Body of pancreas (tissue), 4 donors: ENCODE results near the gene PSMD1. TPM values are rescaled to one million over a fixed set of nuclear protein-coding genes. Genes with fewer than 3 reads are reported as not detected.
A peak's percentile ranks its signal among the peaks of the same experiment; 100 is the strongest.

Source experiments
- ATAC-seq: fragments of 150-250 bp; one replicate; pipeline ENCODE4 v1.9.1; 2016
- DNase-seq, 4 donors: peaks; one replicate each; pipeline ENCODE4 v3.0.0-alpha.2; 2019
- H3K27ac ChIP-seq, 4 donors: fragments of 200-600 bp; sonication (generic); 1 replicate in 3 of 4; 2 replicates in 1 of 4; pipeline versions ENCODE4 v1.5.1 to v1.6.1; 2016 to 2019; ENCODE audit warnings: mild to moderate bottlenecking in 1 of 4, mixed read lengths in 1 of 4, moderate library complexity in 1 of 4
- H3K27me3 ChIP-seq, 2 donors: fragments of 200-600 bp; sonication (generic); one replicate each; pipeline ENCODE4 v1.6.0; 2016; ENCODE audit warnings: mild to moderate bottlenecking in 1 of 2
- H3K36me3 ChIP-seq, 2 donors: fragments of 200-600 bp; sonication (generic); replicated peaks in 1 of 2; 2 replicates each; pipeline ENCODE4 v1.5.1; 2016; ENCODE audit warnings: low read depth in 2 of 2; ENCODE audit not compliant: insufficient read depth in 1 of 2
- H3K4me1 ChIP-seq: fragments of 200-600 bp; sonication (generic); one replicate; pipeline ENCODE4 v1.6.0; 2016
- H3K4me3 ChIP-seq, 2 donors: fragments of 200-600 bp; sonication (generic); 1 replicate in 1 of 2; 2 replicates in 1 of 2; pipeline ENCODE4 v1.5.1; 2016 to 2019
- H3K9me3 ChIP-seq, 3 donors: fragments of 200-600 bp; sonication (generic); 1 replicate in 2 of 3; 2 replicates in 1 of 3; pipeline ENCODE4 v1.5.1; 2016
- CTCF ChIP-seq, 7 experiments: fragments of 450-650 bp in 4 of 7; fragments of 200-600 bp in 3 of 7; sonication (generic) in 3 of 7; IDR thresholded peaks; one replicate each; pipeline ENCODE4 v1.5.1; 2016 to 2019; ENCODE audit warnings: antibody characterized with exemption in 7 of 7
- POLR2A ChIP-seq, 3 donors: fragments of 450-650 bp; IDR thresholded peaks; one replicate each; pipeline ENCODE4 v1.6.1; 2016; ENCODE audit warnings: antibody characterized with exemption in 3 of 3, mild to moderate bottlenecking in 2 of 3
- WGBS, 2 donors: methylation state at CpG; one replicate each; pipeline ENCODE4 v1.1.5; 2017; 5-methylcytosine and 5-hydroxymethylcytosine counted together
- intact Hi-C: fragments of 100-400 bp; cut with DNase I; formaldehyde crosslinking; loops from one replicate; pipeline ENCODE4 v1.15.1; 2023
- total RNA-seq, 2 donors: library from RNA; depleted of rRNA; stranded (reverse); fragments of >200 nt; gene quantifications; one replicate each; pipeline ENCODE4 v1.1.0, GENCODE V29; 2016

Gene PSMD1
- total RNA-seq, 2 donors from 2014 or later: 20.5 to 27.4 TPM

DNA sequence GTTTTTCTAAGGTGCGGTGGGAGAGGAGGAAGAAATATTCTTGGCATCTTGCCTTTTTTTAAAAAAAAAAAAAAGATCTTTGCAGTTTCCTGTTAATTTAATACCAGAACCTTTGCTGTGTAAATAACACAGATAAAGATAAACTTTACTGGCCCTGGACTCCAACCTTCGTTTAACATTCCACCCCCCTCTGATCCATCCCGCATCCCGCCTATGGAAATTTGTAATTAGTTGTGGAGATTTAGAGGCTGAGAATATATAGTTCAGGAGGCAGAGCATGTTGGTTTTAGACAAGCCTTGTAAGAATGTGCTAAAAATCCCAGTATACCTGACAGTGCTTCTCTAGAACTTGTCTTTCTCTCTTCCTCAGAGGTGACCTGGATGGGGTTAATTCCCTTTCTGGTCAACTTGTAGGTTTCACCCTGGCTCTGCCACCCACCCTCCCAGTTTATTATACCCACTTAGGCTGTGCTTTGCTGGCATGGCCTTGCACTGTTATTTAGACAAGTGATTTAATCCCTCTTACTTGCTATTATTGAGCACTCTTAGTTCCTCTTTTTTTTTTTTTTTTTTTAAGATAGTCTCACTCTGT lies 22.3 kb upstream of the PSMD1 start:
- no peak for ATAC-seq

DNA sequence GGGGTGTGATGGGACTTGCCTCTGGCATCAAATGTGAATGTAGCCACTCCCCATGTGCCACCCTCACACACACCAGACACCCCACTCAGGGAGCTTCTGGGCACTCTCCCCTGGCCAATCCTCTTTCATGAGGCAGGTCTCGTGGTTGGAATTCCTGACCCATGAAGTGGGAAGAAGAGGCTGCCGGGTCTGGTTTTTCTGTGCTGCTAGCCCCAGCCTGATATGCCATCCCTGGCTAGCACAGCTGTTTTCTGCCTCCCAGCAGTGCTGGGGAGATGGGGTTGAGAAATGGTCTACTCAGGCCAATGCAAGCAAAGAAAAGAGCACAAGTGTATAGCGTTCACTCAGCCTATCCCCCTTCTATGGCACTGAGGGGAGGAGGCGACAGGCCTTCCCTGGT lies 20.5 kb upstream of the PSMD1 start:
- intact Hi-C loops: no loop called here
- Histone ChIP-seq H3K4me3 (no peak overlapping the region), H3K27ac (no peak overlapping the region), H3K27me3 (no peaks in the 10 kb centered on the region), H3K4me1 (peaks cover 39% of the 10 kb centered on the region), H3K36me3 (no peaks in the 10 kb centered on the region), H3K9me3 (no peaks in the 10 kb centered on the region)
- no peak for ATAC-seq
- 69 to 74% methylated on average over 4 of the region's 4 CpGs for WGBS, 2 donors
- TF ChIP-seq CTCF (IDR thresholded peaks at IDR 0.05): no peak
- TF ChIP-seq POLR2A (IDR thresholded peaks at IDR 0.05): no peak
- DNase-seq: no peak

More for the DNA sequence above, 22.3 kb upstream of the PSMD1 start:
- Histone ChIP-seq H3K9me3 (no peaks in the 10 kb centered on the region), H3K4me3 (no peak overlapping the region), H3K27ac (peak overlapping the region in 3 of 4 donors; percentile 1 to 40 (median 13)), H3K36me3 (no peaks in the 10 kb centered on the region), H3K27me3 (no peaks in the 10 kb centered on the region), H3K4me1 (peaks cover 32% of the 10 kb centered on the region)
- WGBS, 2 donors: 4 to 8% methylated on average over 4 of the region's 4 CpGs
- intact Hi-C loops: no loop called here
- DNase-seq: no peak
- TF ChIP-seq POLR2A (IDR thresholded peaks at IDR 0.05): no peak
- TF ChIP-seq CTCF (IDR thresholded peaks at IDR 0.05): no peak

GRCh38 chr2:231036578-231037106 lies 20.0 kb upstream of the PSMD1 start:
- Histone ChIP-seq H3K27me3 (no peaks in the 10 kb centered on the region), H3K9me3 (no peaks in the 10 kb centered on the region), H3K36me3 (no peaks in the 10 kb centered on the region), H3K4me1 (peaks cover 44% of the 10 kb centered on the region), H3K4me3 (no peak overlapping the region), H3K27ac (peak overlapping the region in 1 of 4 donors; percentile 26)
- intact Hi-C loops: no loop called here
- DNase-seq: no peak
- ATAC-seq: no peak
- TF ChIP-seq CTCF (IDR thresholded peaks at IDR 0.05) (no peak), POLR2A (IDR thresholded peaks at IDR 0.05) (no peak)
- 61 to 66% methylated on average over 12 of the region's 12 CpGs for WGBS, 2 donors

DNA sequence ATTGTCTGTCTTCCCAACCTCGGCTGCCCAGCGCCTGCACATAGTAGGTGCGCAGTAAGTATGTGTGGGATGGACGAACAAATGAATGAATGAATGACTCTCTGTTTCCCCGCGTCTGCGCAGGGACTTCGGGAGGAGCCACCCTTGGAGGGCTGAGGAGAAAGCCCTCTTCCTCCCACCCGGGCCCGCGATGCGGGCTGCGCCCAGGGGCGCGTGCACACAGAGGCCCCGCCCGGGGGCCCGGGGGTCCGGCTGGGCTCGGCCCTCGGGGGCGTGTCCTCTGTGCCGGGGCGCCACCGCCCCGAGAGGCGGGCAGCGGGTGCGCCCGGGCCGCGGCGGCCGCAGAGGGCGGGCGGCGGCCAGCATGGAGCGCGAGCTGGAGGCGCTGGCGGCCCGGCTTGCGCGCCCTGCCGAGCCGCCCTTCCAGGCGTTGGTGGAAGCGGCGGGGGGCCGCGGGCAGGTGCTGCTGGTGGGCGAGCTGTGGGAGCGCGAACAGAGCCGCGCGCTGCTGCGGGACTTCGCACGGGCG lies 19.4 kb upstream of the PSMD1 start, which contains the start of gene C2orf72:
TSS of gene C2orf72 (plus strand) at position 322 of the 529 bp plus-strand sequence. CDS start at position 365, 43 bp downstream.
- WGBS, 2 donors: 0% methylated on average over 1 to 43 of the region's 61 CpGs
- H3K4me3 ChIP-seq: no peak within 1 kb of the TSS
- H3K27ac ChIP-seq: peak within 1 kb of the TSS in 3 of 4 donors; percentile 54 to 80 (median 55)
- peaks cover 44% of the 10 kb centered on the region for H3K4me1 ChIP-seq
- H3K27me3 ChIP-seq: no peaks in the 10 kb centered on the region
- intact Hi-C loops: no loop called here
- no peaks in the 10 kb centered on the region for H3K9me3 ChIP-seq
- DNase-seq (peak in 1 of 4 donors; percentile 22), ATAC-seq (peak; percentile 45)
- H3K36me3 ChIP-seq: no peaks in the 10 kb centered on the region
- TF ChIP-seq CTCF (IDR thresholded peaks at IDR 0.05) (no peak), POLR2A (IDR thresholded peaks at IDR 0.05) (peak in 2 of 3 donors; percentile 9 to 16)
